ENCODE results near the gene ARMC7. TPM values are rescaled to one million over a fixed set of nuclear protein-coding genes. Genes with fewer than 3 reads are reported as not detected.
"Not testable (repeated sequence)": the region's sequence is repeated elsewhere in the genome, so short reads cannot be mapped to it uniquely, and the experiment has no call there.

The ARMC7 gene
- total RNA-seq, 2 donors from 2014 or later: 20.0 to 26.6 TPM

- TF ChIP-seq CTCF (conservative IDR thresholded peaks at IDR 0.05): no peak
- H3K36me3 ChIP-seq (ENCODE audit: control insufficient read depth, insufficient read depth, low read length): peaks cover 45% of the 10 kb centered on the region
- Mint-ChIP-seq H3K36me3 (ENCODE audit: low read depth) (peaks cover 32% of the 10 kb centered on the region), H3K4me1 (peaks cover 4% of the 10 kb centered on the region), H3K4me3 (no peak overlapping the region), H3K27ac (no peak overlapping the region), H3K27me3 (ENCODE audit: insufficient read depth) (no peaks in the 10 kb centered on the region), H3K9me3 (no peaks in the 10 kb centered on the region)
- DNase-seq: no peak
- no peak overlapping the region for H3K9ac ChIP-seq (ENCODE audit: extremely low read depth, low read length, poor library complexity, severe bottlenecking)
- no peak overlapping the region for H3K27ac ChIP-seq (ENCODE audit: low read depth, low read length)
- no peak overlapping the region for H3K4me3 ChIP-seq (ENCODE audit: low read length)
- H3K9me3 ChIP-seq (ENCODE audit: control insufficient read depth, low read length): no peaks in the 10 kb centered on the region
- WGBS, 2 experiments (ENCODE audit: insufficient coverage in 1 of 2, insufficient read length in 1 of 2): 93 to 94% methylated on average over 6 to 8 of the region's 8 CpGs
- peaks cover 3% of the 10 kb centered on the region for H3K4me1 ChIP-seq (ENCODE audit: control insufficient read depth, insufficient read depth, low read length)
- H3K27me3 ChIP-seq (ENCODE audit: control insufficient read depth, insufficient read depth, low read length, poor library complexity, severe bottlenecking): no peaks in the 10 kb centered on the region
These were observed 17.2 kb downstream of the ARMC7 start for GRCh38 chr17:75126954-75127353.

DNA sequence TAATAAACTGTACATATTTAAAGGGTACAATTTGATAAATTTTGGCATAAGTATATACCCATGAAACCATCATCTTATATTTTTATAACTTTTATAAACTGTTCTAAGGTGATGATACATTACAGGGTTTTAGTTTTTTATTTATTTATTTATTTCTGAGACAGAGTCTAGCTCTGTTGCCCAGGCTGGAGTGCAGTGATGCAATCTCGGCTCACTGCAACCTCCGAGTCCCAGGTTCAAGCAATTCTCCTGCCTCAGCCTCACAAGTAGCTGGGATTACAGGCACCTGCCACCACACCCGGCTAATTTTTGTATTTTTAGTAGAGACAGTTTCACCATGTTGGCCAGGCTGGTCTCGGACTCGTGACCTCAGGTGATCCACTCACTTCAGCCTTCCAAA lies 18.2 kb downstream of the ARMC7 start:
- not testable (repeated sequence) for H3K4me3 ChIP-seq (ENCODE audit: low read length); H3K9me3 Mint-ChIP-seq; H3K27ac ChIP-seq (ENCODE audit: low read depth, low read length); H3K27ac Mint-ChIP-seq; H3K4me3 Mint-ChIP-seq; H3K9ac ChIP-seq (ENCODE audit: extremely low read depth, low read length, poor library complexity, severe bottlenecking); H3K9me3 ChIP-seq (ENCODE audit: control insufficient read depth, low read length); H3K4me1 ChIP-seq (ENCODE audit: control insufficient read depth, insufficient read depth, low read length); H3K4me1 Mint-ChIP-seq; H3K27me3 Mint-ChIP-seq (ENCODE audit: insufficient read depth); H3K27me3 ChIP-seq (ENCODE audit: control insufficient read depth, insufficient read depth, low read length, poor library complexity, severe bottlenecking); DNase-seq
- H3K36me3 ChIP-seq (ENCODE audit: control insufficient read depth, insufficient read depth, low read length): peaks cover 44% of the 10 kb centered on the region
- peaks cover 35% of the 10 kb centered on the region for H3K36me3 Mint-ChIP-seq (ENCODE audit: low read depth)
- WGBS, 2 experiments (ENCODE audit: insufficient coverage in 1 of 2, insufficient read length in 1 of 2): 95 to 98% methylated on average over 5 of the region's 5 CpGs

DNA sequence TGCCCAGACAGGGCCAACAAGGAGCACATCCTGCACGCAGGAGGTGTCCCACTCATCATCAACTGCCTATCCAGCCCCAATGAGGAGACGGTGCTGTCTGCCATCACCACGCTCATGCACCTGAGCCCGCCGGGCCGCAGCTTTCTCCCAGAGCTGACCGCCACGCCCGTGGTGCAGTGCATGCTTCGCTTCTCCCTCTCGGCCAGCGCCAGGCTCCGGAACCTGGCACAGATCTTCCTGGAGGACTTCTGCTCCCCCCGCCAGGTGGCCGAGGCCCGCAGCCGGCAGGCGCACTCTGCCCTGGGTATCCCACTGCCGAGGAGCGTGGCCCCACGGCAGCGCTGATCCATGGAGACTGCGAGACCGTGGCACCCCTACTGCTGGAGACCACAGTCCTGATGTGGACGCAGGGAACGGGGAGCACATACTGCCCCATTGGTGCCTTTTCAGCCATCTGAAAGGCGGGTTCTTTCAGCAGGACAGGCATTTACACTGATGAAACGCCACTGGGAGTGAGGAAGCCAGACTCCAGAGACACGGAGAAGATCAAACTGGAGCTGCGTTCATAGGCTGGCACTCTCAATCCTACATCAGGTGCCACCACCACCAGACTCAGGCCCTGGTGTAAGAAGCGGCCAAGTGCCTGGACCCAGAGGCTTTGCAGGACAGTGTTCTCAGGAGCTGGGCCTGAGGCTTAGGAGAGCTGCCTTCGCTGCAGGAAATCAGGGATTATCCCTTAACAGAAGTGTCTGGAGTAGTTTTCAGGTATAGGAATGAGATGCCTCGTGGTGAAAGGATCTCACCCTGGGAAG lies 19.1 kb downstream of the ARMC7 start:
- Mint-ChIP-seq H3K4me3 (peak overlapping the region; percentile 12), H3K27ac (no peak overlapping the region), H3K4me1 (peaks cover 4% of the 10 kb centered on the region), H3K9me3 (no peaks in the 10 kb centered on the region), H3K36me3 (ENCODE audit: low read depth) (peaks cover 33% of the 10 kb centered on the region), H3K27me3 (ENCODE audit: insufficient read depth) (no peaks in the 10 kb centered on the region)
- Histone ChIP-seq H3K4me3 (ENCODE audit: low read length) (no peak overlapping the region), H3K4me1 (ENCODE audit: control insufficient read depth, insufficient read depth, low read length) (peaks cover 3% of the 10 kb centered on the region), H3K27ac (ENCODE audit: low read depth, low read length) (no peak overlapping the region), H3K27me3 (ENCODE audit: control insufficient read depth, insufficient read depth, low read length, poor library complexity, severe bottlenecking) (no peaks in the 10 kb centered on the region), H3K9ac (ENCODE audit: extremely low read depth, low read length, poor library complexity, severe bottlenecking) (no peak overlapping the region), H3K9me3 (ENCODE audit: control insufficient read depth, low read length) (no peaks in the 10 kb centered on the region), H3K36me3 (ENCODE audit: control insufficient read depth, insufficient read depth, low read length) (peaks cover 42% of the 10 kb centered on the region)
- WGBS, 2 experiments (ENCODE audit: insufficient coverage in 1 of 2, insufficient read length in 1 of 2): 95 to 97% methylated on average over 19 to 33 of the region's 33 CpGs
- TF ChIP-seq CTCF (conservative IDR thresholded peaks at IDR 0.05): no peak
- DNase-seq: no peak
